ENCODE results near the gene MGMT. TPM values are rescaled to one million over a fixed set of nuclear protein-coding genes. Genes with fewer than 3 reads are reported as not detected.

The MGMT gene
- total and polyA plus RNA-seq, 2 donors (not counting 3 experiments of a cell fraction or from before 2014, with no cell fraction given) = 15.0 to 15.2 TPM

DNA sequence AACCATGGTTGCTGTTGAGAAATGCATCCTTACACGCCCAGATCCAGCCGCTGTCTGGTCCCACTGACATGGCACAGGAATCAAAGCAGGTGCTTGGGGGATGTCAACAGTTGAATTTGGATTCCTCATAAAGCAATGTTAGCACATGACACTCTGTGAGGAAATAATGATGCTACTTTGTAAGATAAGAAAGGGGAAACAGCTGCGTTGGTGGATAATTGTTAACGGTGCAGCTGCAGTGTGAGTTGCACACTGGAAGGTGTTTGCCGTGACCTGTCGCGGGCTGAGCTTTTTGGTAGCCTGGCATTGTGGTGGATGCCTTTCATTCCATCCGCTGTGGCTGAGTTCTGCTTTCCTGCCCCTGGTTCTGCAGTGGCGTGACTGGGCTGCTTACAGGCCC, 113.9 kb downstream of the MGMT start:
- H3K4me2 ChIP-seq (ENCODE audit: insufficient read depth, low read length) = no peak overlapping the region
- H3K4me1 ChIP-seq (ENCODE audit: control insufficient read depth, extremely low read depth, insufficient read depth, low read length) = no peaks in the 10 kb centered on the region
- H3K27me3 ChIP-seq (ENCODE audit: control insufficient read depth in 2 of 2, insufficient read depth in 2 of 2, low read length in 2 of 2) = no peaks in the 10 kb centered on the region
- BruUV-seq (replicated peaks) = no TSS peak
- no peaks in the 10 kb centered on the region for H3K36me3 ChIP-seq (ENCODE audit: control insufficient read depth in 2 of 2, extremely low read depth in 1 of 2, insufficient read depth in 2 of 2, low read length in 2 of 2)
- intact Hi-C loops (cut with micrococcal nuclease) = no loop called here
- H3K9me1 ChIP-seq (replicated peaks; ENCODE audit: control insufficient read depth, extremely low read depth, insufficient read depth, low read length) = no peaks in the 10 kb centered on the region
- no peaks in the 10 kb centered on the region for H3K9me3 ChIP-seq (replicated peaks; ENCODE audit: control insufficient read depth, insufficient read depth, low read length)
- ChIA-PET POLR2A (no interaction called here), CTCF (no interaction called here)
- no peaks in the 10 kb centered on the region for H4K20me1 ChIP-seq (replicated peaks; ENCODE audit: control insufficient read depth, extremely low read depth, insufficient read depth, low read length)
- H3K79me2 ChIP-seq (ENCODE audit: control insufficient read depth, insufficient read depth, low read length) = no peaks in the 10 kb centered on the region
- no peak overlapping the region for H2AFZ ChIP-seq (ENCODE audit: low read depth, low read length)
- DNase-seq (ENCODE audit: low read depth, low spot score) = no peak
- no peak overlapping the region for H3K27ac ChIP-seq (ENCODE audit: insufficient read depth, low read depth, low read length)
- H3K4me3 ChIP-seq (replicated peaks in 1 of 3; ENCODE audit: insufficient read depth in 1 of 3, low read depth in 1 of 3, low read length in 3 of 3) = no peak overlapping the region
- FAIRE-seq = no peak
- dilution Hi-C loops (cut with MboI; ENCODE audit: extremely low pct_ligation_motif_present, low sequenced_read_pairs) = no loop called here
- no peak for TF ChIP-seq GATA2 (IDR thresholded peaks at IDR 0.05; ENCODE audit: insufficient read depth, insufficient read length, low read depth, low read length)
- TF ChIP-seq MYC (IDR thresholded peaks at IDR 0.05; ENCODE audit: low read depth, low read length) = no peak
- no peak for TF ChIP-seq MAX (IDR thresholded peaks at IDR 0.05; ENCODE audit: insufficient read depth, insufficient read length)
- no peak for TF ChIP-seq JUN (IDR thresholded peaks at IDR 0.05; ENCODE audit: borderline replicate concordance, insufficient read depth, insufficient read length, low read depth)
- no peak for TF ChIP-seq EZH2 (IDR thresholded peaks at IDR 0.05; ENCODE audit: borderline replicate concordance, low read depth, low read length, severe bottlenecking)
- TF ChIP-seq, protein P1, sequence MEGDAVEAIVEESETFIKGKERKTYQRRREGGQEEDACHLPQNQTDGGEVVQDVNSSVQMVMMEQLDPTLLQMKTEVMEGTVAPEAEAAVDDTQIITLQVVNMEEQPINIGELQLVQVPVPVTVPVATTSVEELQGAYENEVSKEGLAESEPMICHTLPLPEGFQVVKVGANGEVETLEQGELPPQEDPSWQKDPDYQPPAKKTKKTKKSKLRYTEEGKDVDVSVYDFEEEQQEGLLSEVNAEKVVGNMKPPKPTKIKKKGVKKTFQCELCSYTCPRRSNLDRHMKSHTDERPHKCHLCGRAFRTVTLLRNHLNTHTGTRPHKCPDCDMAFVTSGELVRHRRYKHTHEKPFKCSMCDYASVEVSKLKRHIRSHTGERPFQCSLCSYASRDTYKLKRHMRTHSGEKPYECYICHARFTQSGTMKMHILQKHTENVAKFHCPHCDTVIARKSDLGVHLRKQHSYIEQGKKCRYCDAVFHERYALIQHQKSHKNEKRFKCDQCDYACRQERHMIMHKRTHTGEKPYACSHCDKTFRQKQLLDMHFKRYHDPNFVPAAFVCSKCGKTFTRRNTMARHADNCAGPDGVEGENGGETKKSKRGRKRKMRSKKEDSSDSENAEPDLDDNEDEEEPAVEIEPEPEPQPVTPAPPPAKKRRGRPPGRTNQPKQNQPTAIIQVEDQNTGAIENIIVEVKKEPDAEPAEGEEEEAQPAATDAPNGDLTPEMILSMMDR (IDR thresholded peaks at IDR 0.05; ENCODE audit: extremely low read depth in 1 of 2, insufficient read depth in 1 of 2, low read depth in 1 of 2, low read length in 2 of 2) = no peak
- TF ChIP-seq POLR2A (IDR thresholded peaks at IDR 0.05; ENCODE audit: low read depth, low read length) = no peak
- no peak for TF ChIP-seq POLR2AphosphoS5 (IDR thresholded peaks at IDR 0.05; ENCODE audit: insufficient read depth, low read depth, low read length)
- TF ChIP-seq FOS (IDR thresholded peaks at IDR 0.05; ENCODE audit: borderline replicate concordance, insufficient read depth, low read length) = no peak
- no peak overlapping the region for H3K9ac ChIP-seq (replicated peaks; ENCODE audit: extremely low read depth, insufficient read depth, low read length)
